Umbilical cord (tissue), 2 donors: ENCODE data around the gene SH2D6. TPM values are rescaled to one million over a fixed set of nuclear protein-coding genes. Genes with fewer than 3 reads are reported as not detected.
"Not testable (repeated sequence)": the region's sequence is repeated elsewhere in the genome, so short reads cannot be mapped to it uniquely, and the experiment has no call there.

Experiments
- DNase-seq: peaks from one replicate; pipeline ENCODE4 v3.0.0-alpha.2; 2015; ENCODE audit warnings: low spot score
- total RNA-seq: library from RNA; depleted of rRNA; stranded (reverse); fragments of >200 nt; gene quantifications from one replicate; pipeline ENCODE4 v1.2.3, GENCODE V29; 2014; ENCODE audit warnings: low replicate concordance; ENCODE audit not compliant: insufficient read depth

The SH2D6 gene
- total RNA-seq, 1 donor from 2014 or later = 4.6 TPM

- DNase-seq = no peak
These were observed 20.5 kb downstream of the SH2D6 start for GRCh38 chr2:85439025-85439472.

GRCh38 chr2:85439569-85439968 is 21.1 kb downstream of the SH2D6 start:
- not testable (repeated sequence) for DNase-seq

DNA sequence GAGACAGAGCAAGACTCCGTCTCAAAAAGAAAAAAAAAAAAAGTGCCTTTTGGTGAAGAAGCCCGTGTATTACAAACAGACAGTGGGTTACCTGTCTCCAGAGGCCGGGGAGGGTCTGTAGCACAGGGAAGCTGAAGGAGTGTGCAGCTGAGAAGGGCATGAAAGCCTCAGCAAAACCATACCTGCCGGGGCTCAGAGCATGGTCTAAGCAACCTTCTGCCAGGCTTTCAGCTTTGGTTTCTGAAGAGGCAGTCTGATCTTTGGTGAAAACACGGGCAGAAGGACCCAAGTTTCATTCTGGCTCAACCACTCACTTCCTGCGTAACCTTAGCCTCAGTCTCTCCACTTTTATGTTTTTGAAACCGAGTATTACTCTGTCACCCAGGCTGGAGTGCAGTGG is 21.5 kb downstream of the SH2D6 start:
- no peak for DNase-seq

DNA sequence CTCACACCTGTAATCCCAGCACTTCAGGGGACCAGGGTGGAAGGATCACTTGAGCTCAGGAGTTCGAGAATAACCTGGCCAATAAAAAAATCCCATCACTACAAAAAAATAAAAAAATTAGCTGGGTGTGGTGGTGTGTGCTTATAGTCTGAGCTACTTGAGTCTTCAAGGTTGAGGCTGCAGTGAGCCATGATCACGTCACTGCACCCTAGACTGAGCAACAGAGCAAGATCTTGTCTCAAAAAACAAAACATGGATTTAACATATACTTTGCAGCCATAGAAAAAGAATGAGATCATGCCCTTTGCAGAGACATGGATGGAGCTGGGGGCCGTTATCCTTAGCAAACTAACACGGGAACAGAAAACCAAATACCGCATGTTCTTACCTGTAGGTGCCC is 22.2 kb downstream of the SH2D6 start:
- DNase-seq = no peak

- DNase-seq = no peak
These were observed 23.4 kb downstream of the SH2D6 start for GRCh38 chr2:85441864-85442263.

DNA sequence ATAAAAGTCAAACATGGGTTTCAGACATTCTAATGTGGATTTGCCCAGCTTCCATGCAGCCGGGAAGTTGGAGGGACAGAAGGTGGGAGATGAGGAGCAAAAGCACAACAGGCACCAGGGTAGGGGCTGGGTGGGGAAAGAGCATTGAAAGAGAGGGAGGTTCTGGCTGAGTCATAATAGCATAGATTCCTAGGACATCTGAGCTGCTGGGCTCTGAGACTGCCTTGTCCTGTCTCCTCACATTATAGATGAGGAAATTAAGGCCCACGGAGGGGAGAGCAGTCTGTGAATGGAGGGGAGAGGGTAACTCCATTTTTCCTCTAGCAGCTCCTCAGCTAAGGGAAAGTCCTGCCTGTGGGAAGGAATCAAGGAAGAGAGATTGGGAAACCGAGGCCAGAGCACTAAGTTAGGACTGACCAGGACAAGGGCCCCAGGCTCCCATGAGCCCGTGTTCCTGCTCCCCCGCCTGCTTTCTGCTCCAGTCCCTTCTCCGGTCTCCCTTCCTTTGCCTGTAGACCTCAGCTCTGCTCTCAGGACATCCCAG is 26.2 kb downstream of the SH2D6 start:
- no peak for DNase-seq

DNA sequence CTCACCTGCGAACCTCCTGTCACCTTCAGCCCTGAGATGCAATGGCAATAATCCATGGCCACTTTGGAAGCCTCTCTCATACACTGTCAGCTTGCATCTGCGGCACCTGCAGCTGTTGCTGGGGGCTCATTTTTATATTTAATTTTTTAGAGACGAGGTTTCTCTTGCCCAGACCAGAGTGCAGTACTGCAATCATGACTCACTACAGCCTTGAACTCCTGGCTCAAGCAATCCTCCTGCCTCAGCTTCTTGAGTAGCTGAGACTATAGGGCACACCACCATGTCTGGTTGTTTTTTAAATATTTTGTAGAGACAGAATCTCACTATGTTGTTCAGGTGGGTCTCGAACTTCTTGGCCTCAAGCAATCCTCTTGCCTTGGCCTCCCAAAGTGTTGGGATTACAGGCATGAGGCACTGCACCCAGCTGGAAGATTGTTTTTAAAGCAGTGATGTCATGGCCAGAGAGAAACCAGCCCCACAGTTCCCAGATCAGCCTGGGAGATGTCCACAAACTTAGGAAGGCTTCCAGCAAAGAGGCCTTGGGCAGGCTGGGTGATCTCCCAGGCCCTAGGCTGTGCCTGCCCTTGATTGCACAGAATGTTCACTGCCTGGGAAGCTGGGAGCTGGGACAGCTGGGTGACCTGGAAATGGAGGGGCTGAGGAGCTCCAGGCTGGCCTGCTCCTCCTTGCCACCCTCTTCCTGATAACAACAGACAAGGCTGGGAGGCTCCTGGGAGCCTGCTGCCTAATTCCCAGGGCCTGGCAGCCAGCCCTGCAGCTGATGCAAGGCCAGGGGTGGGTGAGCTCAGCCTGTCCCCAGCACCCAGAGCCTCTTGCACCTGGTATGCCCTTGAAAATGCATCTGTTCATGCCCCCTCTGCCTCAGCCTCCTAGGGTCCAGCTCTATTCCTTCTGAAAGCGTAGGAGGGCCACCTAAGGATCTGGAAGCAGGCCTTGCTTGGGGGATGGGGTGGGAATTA is 27.1 kb downstream of the SH2D6 start:
- DNase-seq = peak; percentile 86

DNA sequence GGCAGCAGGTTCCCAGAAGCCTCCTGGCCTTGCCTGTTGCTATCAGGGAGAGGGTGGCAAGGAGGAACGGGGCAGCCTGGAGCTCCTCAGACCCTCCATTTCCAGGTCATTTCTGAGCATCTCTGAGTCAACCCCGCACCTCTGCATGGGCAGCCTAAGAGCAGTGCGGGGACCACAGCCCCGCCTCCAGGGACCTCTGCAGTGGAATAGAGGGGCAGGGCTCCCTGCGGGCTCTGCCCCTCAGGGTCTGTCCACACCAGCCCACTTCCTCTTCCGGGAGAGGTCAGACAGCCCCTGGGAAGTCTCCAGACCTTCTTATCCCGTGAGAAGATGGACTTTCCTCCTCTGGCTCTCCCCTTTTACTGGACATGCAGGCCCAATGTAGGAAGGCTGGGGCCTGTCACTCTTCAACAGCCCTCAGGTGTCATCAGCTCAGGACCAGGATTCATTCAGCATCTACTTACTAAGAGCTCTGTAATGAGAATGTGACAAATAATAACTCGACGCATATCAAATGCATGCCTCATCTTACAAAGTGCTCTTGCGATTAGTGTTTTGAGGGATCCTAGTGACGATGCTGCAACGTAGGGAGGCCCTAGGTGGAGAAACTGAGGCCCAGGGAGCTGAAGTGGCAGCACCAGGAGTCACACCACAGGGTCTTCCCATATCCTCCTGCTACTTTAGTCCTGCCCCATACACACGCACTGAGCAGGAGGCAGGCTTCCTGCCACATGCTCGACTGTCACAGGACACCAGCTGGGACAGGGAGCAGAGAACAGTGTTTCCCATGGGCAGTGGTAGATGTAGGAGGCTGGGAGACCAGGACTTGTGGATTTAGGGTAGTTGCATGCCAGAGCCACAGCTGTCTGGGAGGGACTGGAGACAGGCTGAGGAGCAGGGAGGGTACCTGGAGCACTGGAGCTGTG is 28.0 kb downstream of the SH2D6 start:
- DNase-seq = no peak

DNA sequence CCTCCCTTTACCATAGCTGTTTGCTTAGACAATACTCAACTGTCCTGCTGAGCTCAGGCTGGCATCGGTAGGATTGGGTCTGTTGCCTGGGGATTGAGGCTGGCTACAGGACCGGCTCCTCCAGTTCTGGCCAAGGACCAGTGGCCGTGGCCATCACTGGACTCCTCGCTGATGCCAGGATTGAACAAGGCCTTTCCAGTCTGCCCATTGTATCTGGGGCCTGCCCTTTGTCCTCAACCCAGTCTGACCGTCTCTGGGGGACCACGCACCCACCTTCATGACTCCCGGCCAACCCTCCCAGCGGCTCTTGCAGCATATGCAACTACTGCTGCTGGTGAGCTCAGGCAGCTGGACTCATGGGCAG is 28.7 kb downstream of the SH2D6 start:
- DNase-seq = no peak

DNA sequence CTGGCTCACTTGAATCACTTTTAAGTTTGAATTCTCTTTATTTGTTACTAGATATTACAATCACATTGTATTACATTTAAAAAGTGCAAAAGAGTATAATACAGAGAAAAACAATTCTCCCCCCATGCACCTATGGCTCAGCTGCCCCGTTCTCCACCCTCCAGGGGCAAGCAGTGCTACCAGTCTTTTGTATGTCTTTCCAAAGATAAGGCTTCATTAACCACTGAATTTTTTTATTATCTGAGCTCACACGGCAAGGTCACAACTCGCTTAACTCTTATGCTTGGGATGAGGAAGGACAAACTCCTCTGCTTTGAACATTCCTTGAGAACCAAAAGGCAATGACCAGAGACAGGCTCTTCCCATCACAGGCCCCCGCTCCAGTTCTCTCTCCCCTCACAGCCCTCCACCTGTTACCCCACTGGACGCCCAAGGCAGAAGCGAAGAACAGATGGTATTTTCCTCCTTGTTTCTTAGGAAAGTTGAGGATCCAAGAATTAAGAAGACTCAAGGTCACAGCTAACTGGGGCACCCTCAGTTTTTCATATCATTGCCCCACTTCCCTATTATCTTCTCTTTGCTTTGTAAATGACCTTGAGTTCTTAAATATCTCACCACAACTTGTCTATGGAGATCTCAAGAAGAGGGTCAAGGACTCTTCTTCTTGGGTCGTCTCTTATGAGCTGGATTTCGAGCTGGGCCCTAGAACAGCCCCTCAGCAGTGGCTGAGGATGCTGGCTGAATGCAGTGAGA is 30.1 kb downstream of the SH2D6 start:
- no peak for DNase-seq

DNA sequence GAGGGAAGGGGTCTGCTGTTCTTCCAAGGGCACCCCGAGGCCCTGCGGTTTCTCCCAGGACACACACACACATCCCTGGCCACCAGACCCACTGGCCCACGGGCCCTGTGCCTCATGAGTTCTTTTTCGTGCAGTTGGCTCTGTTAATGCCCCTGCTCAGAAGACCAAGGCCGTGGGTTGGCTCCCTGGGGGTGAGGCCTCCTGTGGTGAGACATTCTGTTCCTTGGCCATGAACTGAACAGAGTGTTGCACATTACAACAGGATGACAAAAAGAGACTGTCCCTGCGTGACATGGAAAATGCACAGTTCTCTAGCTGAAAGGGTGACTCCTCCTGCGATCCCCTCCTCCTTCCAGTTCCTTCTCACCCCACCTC is 30.7 kb downstream of the SH2D6 start:
- DNase-seq = no peak

DNA sequence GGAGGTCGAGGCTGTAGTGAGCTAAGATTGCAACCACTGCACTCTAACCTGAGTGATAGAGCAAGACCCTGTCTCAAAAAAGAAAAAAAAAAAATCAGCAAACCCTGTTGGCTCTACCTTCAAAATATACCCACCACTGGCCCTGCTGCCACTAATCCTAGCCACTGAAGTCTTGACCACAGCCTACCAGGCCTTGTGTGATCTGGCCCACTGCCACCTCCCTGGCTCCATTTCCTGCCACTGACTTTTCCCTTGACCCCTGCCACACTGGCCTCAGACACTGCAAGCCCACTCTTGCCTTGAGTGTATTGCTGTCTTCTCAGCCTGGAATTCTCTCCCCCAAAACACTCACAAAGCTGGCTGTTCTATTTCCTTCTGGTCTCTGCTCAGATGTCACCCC is 33.7 kb downstream of the SH2D6 start:
- no peak for DNase-seq

- no peak for DNase-seq
These were observed 35.1 kb downstream of the SH2D6 start for GRCh38 chr2:85453571-85453970.

DNA sequence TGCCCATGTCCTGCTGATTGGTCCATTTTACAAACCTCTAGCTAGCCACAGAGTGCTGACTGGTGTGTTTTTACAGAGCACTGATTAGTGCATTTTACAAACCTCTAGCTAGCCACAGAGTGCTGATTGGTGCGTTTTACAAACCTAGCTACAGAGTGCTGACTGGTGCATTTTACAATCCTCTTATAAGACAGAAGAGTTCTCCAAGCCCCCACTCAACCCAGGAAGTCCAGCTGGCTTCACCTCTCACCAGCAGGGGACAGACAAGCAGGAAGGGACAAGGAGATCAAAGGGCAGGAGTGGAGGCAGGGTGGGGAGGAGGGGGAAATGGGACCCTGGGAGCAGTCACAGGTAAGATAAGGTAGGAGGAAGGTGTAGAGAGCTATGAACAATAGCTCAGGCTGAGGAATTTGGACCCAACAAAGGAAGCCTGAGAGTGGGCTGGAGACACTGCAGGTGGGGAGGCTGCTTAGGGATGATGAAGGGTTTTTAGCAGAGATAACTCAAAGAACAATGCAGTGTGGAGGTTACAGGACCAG is 37.1 kb downstream of the SH2D6 start:
- DNase-seq = no peak

GRCh38 chr2:85457043-85457442 is 38.5 kb downstream of the SH2D6 start:
- no peak for DNase-seq

DNA sequence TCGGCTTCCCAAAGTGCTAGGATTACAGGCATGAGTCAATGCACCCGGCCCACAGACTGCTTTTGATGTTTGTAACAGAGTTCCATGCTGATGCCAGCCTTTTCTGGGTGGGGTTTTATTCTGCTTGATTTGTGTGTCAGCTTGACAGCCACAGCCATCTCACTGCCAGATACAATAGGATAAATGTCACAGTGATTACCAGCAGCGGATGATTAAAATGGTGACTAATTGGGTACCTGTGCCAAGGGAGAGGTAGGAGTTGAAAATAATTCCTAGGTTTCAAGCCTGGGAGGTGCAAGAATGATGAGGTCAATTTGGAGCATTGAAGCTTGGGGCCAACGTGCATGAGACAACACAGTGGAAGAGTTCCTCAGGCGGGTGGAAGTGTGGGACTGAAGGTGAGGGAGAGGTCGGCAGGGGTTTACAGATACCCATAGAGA is 39.4 kb downstream of the SH2D6 start:
- DNase-seq = peak; percentile 43

DNA sequence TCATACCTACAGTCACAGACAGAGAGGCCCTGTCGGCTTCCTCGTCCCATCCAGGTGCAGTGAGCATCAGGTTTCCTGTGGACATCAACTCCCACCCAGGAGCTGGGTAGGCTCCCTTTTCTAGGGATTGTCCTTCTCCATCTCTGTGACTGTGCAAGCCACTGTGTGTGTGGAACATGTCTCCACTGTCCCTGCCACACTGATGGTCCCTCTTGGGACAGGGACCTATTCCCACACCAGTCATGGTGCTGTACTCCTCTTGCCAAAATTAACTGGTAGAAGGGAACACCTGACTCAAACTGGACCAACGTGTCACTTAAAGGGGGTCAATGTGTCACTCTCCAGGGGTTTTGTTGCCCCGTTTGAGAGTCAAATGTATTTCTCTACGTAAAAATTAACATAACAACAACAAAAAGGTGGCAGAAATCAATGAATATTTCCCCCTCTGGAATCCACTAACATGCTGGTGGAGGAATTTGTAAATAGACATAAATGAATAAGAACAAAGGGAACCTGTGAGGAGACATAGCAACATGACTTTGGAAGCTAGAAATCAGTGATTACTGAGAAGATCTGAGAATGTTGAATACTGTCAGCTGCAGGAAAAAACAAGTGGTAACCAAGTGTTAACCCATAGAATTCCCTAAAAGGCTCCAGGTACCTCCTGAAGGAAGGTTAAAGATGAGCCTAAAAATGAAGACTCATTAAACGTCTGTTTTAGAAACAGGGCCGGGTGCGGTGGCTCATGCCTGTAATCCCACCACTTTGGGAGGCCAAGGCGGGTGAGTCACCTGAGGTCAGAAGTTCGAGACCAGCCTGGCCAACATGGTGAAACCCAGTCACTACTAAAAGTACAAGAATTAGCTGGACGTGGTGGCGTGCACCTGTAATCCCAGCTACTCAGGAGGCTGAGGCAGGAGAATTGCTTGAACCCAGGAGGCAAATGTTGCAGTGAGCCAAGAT is 40.4 kb downstream of the SH2D6 start:
- DNase-seq = no peak

GRCh38 chr2:85459771-85460170 is 41.3 kb downstream of the SH2D6 start:
- no peak for DNase-seq

GRCh38 chr2:85462322-85462721 is 43.8 kb downstream of the SH2D6 start:
- DNase-seq = no peak
